CD8-positive, alpha-beta memory T cell (primary cell): ENCODE data around the gene SLC18A3. TPM values are rescaled to one million over a fixed set of nuclear protein-coding genes. Genes with fewer than 3 reads are reported as not detected.

Experiments
- CTCF ChIA-PET: fragments of 350-600 bp; sonication (Branson Sonifier 250); formaldehyde crosslinking; loops from one replicate; lab custom pipeline; 2021; ENCODE audit warnings: antibody characterized with exemption; lab: Charles Lee
- POLR2A ChIA-PET: fragments of 350-600 bp; sonication (Branson Sonifier 250); formaldehyde crosslinking; loops from one replicate; lab custom pipeline; 2021; ENCODE audit warnings: antibody characterized with exemption; lab: Charles Lee
- DNase-seq, 5 donors: peaks; one replicate each; pipeline versions ENCODE4 v3.0.0 to v3.0.0-alpha.2; 2020 to 2022; ENCODE audit warnings: mixed read lengths in 1 of 5
- H3K27ac ChIP-seq: one replicate; pipeline ENCODE4 v1.7.0; 2013; ENCODE audit warnings: low read depth, mild to moderate bottlenecking, low read length, moderate library complexity
- H3K27me3 ChIP-seq: 2 replicates; pipeline ENCODE4 v1.7.0; 2013; ENCODE audit warnings: low read length, mild to moderate bottlenecking; ENCODE audit not compliant: insufficient read depth, poor library complexity, severe bottlenecking
- H3K36me3 ChIP-seq: 2 replicates; pipeline ENCODE4 v1.7.0; 2013; ENCODE audit warnings: mild to moderate bottlenecking, low read length, moderate library complexity; ENCODE audit not compliant: insufficient read depth
- H3K4me1 ChIP-seq: 2 replicates; pipeline ENCODE4 v1.7.0; 2013; ENCODE audit warnings: mild to moderate bottlenecking, low read length, moderate library complexity; ENCODE audit not compliant: insufficient read depth
- H3K4me3 ChIP-seq: 2 replicates; pipeline ENCODE4 v1.7.0; 2013; ENCODE audit warnings: mild to moderate bottlenecking, low read length
- H3K9me3 ChIP-seq: 2 replicates; pipeline ENCODE4 v1.7.0; 2013; ENCODE audit warnings: mild to moderate bottlenecking, low read length
- H3K27ac Mint-ChIP-seq, 8 donors: one replicate each; pipeline ENCODE4 v1.8.0; 2020 to 2021; ENCODE audit warnings: mixed read lengths in 8 of 8, mild to moderate bottlenecking in 6 of 8, inconsistent platforms in 3 of 8, moderate library complexity in 3 of 8
- H3K27me3 Mint-ChIP-seq, 2 donors: one replicate each; pipeline ENCODE4 v1.8.0; 2020 to 2021; ENCODE audit warnings: mixed read lengths in 2 of 2, mild to moderate bottlenecking in 1 of 2, moderate library complexity in 1 of 2
- H3K36me3 Mint-ChIP-seq, 3 donors: one replicate each; pipeline ENCODE4 v1.8.0; 2020 to 2021; ENCODE audit warnings: mixed read lengths in 3 of 3, inconsistent platforms in 1 of 3, mild to moderate bottlenecking in 1 of 3
- H3K4me1 Mint-ChIP-seq, 3 donors: one replicate each; pipeline ENCODE4 v1.8.0; 2020 to 2021; ENCODE audit warnings: mixed read lengths in 3 of 3, inconsistent platforms in 1 of 3, mild to moderate bottlenecking in 1 of 3
- H3K4me3 Mint-ChIP-seq, 7 donors: one replicate each; pipeline ENCODE4 v1.8.0; 2020 to 2021; ENCODE audit warnings: mixed read lengths in 7 of 7, mild to moderate bottlenecking in 6 of 7, moderate library complexity in 4 of 7, inconsistent platforms in 2 of 7
- H3K9me3 Mint-ChIP-seq, 5 donors: one replicate each; pipeline ENCODE4 v1.8.0; 2020 to 2022; ENCODE audit warnings: mixed read lengths in 5 of 5, mild to moderate bottlenecking in 3 of 5, moderate library complexity in 2 of 5, inconsistent platforms in 1 of 5
- polyA plus RNA-seq: library from polyadenylated mRNA; unstranded; fragments of 300-500 nt; fragmentation: Illumina TruSeq; gene quantifications from one replicate; pipeline ENCODE4 v1.2.3, GENCODE V29; 2021
- total RNA-seq, 2 experiments: library from RNA; stranded (reverse); gene quantifications; one replicate each; pipeline ENCODE4 v1.2.3, GENCODE V29; 2021

SLC18A3 gene
- total and polyA plus RNA-seq, 3 experiments from 2014 or later = not detected

DNA sequence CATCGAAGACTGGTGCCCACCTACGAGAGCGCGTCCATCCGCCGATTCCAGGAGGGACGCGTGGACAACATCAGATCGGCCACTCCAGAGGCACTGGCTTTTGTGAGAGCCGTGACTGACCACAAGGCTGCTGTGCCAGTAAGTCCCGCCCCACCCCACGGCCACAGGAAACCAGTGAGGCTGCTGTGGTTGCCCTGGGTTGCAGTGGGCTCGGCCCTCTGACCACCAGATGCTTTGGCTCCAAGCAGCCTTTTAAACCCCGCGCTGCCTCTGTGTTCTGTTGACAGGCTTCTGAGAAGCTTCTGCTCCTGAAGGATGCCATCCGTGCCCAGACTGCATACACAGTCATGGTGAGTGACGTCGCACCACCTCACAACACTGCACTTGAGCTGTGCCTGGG lies 45.0 kb downstream of the SLC18A3 start:
- no peak overlapping the region for H3K27ac Mint-ChIP-seq
- Histone ChIP-seq H3K27me3 (no peaks in the 10 kb centered on the region), H3K9me3 (no peaks in the 10 kb centered on the region), H3K36me3 (no peaks in the 10 kb centered on the region), H3K4me3 (no peak overlapping the region), H3K4me1 (no peaks in the 10 kb centered on the region), H3K27ac (no peak overlapping the region)
- no peaks in the 10 kb centered on the region for H3K36me3 Mint-ChIP-seq
- POLR2A ChIA-PET = no interaction called here
- CTCF ChIA-PET = no interaction called here
- H3K27me3 Mint-ChIP-seq = peaks cover 3 to 31% of the 10 kb centered on the region in 2 donors
- no peak overlapping the region for H3K4me3 Mint-ChIP-seq
- no peak for DNase-seq
- peaks cover 12 to 18% (median 14%) of the 10 kb centered on the region in 5 donors for H3K9me3 Mint-ChIP-seq
- peaks cover 0 to 2% (median 1%) of the 10 kb centered on the region in 3 donors for H3K4me1 Mint-ChIP-seq

DNA sequence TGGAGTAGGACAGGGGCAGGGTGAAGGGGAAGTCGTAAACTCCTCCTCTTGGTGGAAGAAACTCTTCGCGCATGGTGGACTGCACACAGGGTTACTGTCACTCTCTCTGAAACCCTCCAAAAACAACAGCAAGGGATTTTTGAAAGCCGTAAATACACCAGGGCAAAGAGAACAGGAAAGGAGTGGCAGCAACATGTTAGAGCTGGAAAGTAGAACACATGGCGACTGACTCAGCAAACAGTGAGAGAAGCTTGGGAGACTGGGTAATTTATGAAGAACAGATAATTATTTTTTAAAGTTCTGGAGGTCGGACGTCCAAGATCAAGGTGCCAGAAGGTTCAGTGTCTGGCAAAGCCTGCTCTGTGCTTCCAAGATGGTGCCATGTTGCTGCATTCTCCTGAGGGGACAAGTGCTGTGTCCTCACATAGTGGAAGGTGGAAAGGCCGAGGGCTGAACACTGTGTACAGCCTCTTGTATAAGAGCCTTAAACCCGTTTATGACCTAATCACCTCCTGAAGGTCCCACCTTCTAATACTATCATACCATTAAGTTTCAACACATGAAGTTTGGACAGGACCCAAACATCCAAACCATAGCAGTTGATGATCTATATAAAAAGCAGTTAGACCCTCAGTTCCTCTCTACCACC lies 46.9 kb downstream of the SLC18A3 start:
- no peaks in the 10 kb centered on the region for H3K4me1 ChIP-seq
- Mint-ChIP-seq H3K27me3 (peaks cover 2 to 26% of the 10 kb centered on the region in 2 donors), H3K36me3 (no peaks in the 10 kb centered on the region), H3K27ac (no peak overlapping the region), H3K9me3 (peaks cover 13 to 20% (median 16%) of the 10 kb centered on the region in 5 donors), H3K4me3 (no peak overlapping the region), H3K4me1 (no peaks in the 10 kb centered on the region)
- POLR2A ChIA-PET = no interaction called here
- no peak overlapping the region for H3K4me3 ChIP-seq
- no peak for DNase-seq
- H3K27ac ChIP-seq = no peak overlapping the region
- no peaks in the 10 kb centered on the region for H3K9me3 ChIP-seq
- H3K36me3 ChIP-seq = no peaks in the 10 kb centered on the region
- H3K27me3 ChIP-seq = no peaks in the 10 kb centered on the region
- CTCF ChIA-PET = no interaction called here

DNA sequence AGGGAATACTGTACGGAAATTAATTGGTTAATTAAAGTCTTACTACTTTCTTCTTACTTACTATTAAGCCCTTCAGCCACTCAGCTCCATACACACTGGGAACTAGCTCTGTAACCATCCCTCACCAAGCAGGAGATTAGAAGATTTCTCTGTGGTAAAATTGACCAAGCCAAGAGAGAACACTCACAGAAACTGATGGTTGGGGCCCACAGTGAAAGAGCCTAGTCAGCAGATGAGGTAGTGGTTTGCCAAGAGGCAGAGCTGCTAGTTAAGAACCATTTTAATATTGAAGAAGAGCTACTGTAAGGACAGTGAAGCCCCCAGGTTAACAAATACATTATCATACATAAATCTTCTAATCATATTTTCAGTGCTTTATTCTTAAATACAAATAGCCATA lies 47.5 kb downstream of the SLC18A3 start:
- no peak for DNase-seq
- no peaks in the 10 kb centered on the region for H3K36me3 ChIP-seq
- Mint-ChIP-seq H3K36me3 (no peaks in the 10 kb centered on the region), H3K4me1 (no peaks in the 10 kb centered on the region), H3K27ac (no peak overlapping the region), H3K4me3 (no peak overlapping the region), H3K27me3 (peaks cover 2 to 25% of the 10 kb centered on the region in 2 donors), H3K9me3 (peaks cover 13 to 20% (median 16%) of the 10 kb centered on the region in 5 donors)
- no peaks in the 10 kb centered on the region for H3K9me3 ChIP-seq
- H3K4me3 ChIP-seq = no peak overlapping the region
- ChIA-PET CTCF (no interaction called here), POLR2A (no interaction called here)
- H3K27ac ChIP-seq = no peak overlapping the region
- no peaks in the 10 kb centered on the region for H3K4me1 ChIP-seq
- no peaks in the 10 kb centered on the region for H3K27me3 ChIP-seq

DNA sequence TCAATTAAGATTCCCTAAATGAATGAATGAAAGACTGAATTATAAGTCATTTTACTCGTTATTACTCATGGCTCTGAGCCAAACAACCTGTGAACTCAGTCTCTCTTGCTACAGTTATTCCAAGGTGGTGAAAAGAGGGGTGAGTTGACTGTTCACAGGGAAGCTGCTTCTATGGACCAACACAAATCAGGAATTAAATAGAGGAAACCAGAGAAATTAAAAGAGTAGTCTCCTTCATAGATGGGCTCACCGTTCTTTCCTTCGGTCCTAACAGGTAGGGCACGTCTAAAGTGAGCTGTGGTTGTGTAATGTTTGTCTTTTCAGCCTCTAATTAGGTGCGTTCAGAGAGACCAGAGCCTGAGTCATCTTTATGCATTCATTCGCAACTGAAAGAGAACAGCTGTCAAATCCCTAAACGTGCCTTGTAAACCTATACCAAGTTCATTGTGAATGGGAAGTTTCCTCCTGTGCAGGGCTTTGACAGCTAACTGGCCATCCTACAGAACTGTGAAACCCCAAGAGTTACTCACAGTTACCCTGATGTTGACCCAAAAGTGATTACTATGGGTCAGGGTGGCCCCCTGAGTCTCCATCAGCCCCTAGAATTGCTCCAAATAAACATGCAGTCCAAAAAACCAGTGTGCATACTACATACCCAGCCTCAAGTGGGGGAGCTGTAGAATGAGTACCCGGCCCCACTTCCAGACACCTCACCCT lies 51.2 kb downstream of the SLC18A3 start:
- Mint-ChIP-seq H3K27me3 (peaks cover 4 to 12% of the 10 kb centered on the region in 2 donors), H3K4me1 (no peaks in the 10 kb centered on the region), H3K4me3 (no peak overlapping the region), H3K9me3 (peaks cover 13 to 19% (median 16%) of the 10 kb centered on the region in 5 donors), H3K36me3 (no peaks in the 10 kb centered on the region), H3K27ac (no peak overlapping the region)
- Histone ChIP-seq H3K27me3 (no peaks in the 10 kb centered on the region), H3K4me1 (no peaks in the 10 kb centered on the region), H3K36me3 (no peaks in the 10 kb centered on the region), H3K27ac (no peak overlapping the region), H3K4me3 (no peak overlapping the region), H3K9me3 (no peaks in the 10 kb centered on the region)
- POLR2A ChIA-PET = no interaction called here
- no peak for DNase-seq
- CTCF ChIA-PET = no interaction called here

Other genes with a start within 250 kb of the SLC18A3 start
- not detected for gene DRGX, start 214.2 kb upstream of the SLC18A3 start, total RNA-seq
- not detected for gene DRGX, start 214.2 kb upstream of the SLC18A3 start, polyA plus RNA-seq
- gene ERCC6, start 71.2 kb upstream of the SLC18A3 start, total RNA-seq = 10 to 100 TPM; 27.0 to 27.8 TPM
- gene ERCC6, start 71.2 kb upstream of the SLC18A3 start, polyA plus RNA-seq = 9.8 TPM
- not detected for gene CHAT, start 3.7 kb downstream of the SLC18A3 start, total RNA-seq
- gene CHAT, start 3.7 kb downstream of the SLC18A3 start, polyA plus RNA-seq = not detected
- gene C10orf53, start 69.3 kb downstream of the SLC18A3 start, total RNA-seq = not detected
- gene C10orf53, start 69.3 kb downstream of the SLC18A3 start, polyA plus RNA-seq = not detected
- gene OGDHL, start 152.0 kb downstream of the SLC18A3 start, total RNA-seq = under 1 TPM; 0.55 to 0.70 TPM
- not detected for gene OGDHL, start 152.0 kb downstream of the SLC18A3 start, polyA plus RNA-seq